HG02610 (cell line): ENCODE measurements around the gene SLC10A1.

ENCODE experiments used
- ATAC-seq: cut with Tn5 transposase; IDR thresholded peaks from one replicate; pipeline ENCODE4 v1.9.1; 2021; ENCODE audit warnings: mild to moderate bottlenecking, moderate library complexity; ENCODE audit not compliant: unreplicated experiment

The SLC10A1 gene

GRCh38 chr14:69811227-69811867, 14.3 kb upstream of the SLC10A1 start:
- no peak for ATAC-seq

- no peak for ATAC-seq
Observed at GRCh38 chr14:69808919-69809808, 12.1 kb upstream of the SLC10A1 start.

- ATAC-seq, result no peak
Observed at GRCh38 chr14:69807192-69807591, 10.2 kb upstream of the SLC10A1 start.

GRCh38 chr14:69804902-69805301, 7.9 kb upstream of the SLC10A1 start:
- no peak for ATAC-seq

- ATAC-seq, result no peak
Observed at GRCh38 chr14:69803753-69804152, 6.7 kb upstream of the SLC10A1 start.

- ATAC-seq, result no peak
Observed at GRCh38 chr14:69798339-69798735, 1.3 kb upstream of the SLC10A1 start.

DNA sequence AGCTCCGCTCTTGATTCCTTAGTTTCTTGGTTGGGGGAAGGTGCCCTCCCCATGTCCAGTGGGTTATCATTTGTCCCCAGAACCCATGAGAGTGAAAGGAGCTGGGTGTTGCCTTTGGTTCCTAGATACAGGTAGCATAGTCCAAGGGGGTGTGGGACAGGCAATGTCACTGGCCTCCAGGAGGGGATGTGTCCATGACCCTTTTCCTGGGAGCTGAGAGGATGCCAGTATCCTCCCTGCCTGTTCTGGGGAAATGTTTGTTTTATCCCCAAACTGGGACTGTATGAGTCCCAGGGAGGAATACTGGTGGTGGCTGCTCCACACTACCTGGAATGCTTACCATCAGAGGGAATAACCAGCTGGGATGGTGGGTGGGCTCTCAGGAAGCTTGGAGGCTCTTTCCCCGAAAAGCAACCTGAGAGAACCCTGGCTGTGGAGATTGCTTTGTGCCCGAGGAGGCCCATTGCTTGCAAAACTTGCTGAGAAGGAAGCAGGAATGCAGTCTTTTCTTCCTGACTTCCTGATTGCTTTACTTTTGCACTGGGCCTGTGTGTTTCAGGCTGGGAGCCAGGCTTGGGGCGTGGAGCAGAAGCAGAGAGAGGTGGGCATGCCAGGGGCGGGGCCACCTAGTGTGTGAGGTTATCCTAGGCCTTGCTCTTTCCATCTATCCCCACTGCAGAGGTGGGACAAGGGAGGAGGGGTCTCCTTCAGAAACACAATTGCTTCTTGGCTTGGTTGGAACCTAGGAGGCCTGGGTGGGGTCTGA, 715 bp upstream of the SLC10A1 start:
- ATAC-seq, result no peak

DNA sequence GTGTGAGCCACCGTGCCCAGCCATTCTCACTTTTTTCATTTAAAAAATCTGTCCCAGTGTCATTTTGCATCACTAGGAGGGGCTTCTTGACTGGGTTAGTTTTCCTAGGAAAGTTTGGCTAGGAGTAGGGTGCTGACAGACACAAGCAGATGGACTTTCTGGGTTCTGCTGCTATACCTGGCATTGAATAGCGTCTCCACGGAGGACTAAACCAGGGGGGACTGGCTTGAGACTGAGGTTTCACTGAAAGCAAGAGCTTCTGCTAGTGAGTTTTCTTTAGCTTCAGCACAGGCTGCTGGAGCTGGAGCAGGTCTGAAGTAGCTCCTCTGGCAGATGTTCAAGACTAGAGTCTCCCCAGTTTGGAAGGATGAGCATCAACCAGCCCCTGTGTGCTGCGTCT, 1.4 kb downstream of the SLC10A1 start:
- ATAC-seq, result no peak

- ATAC-seq, result no peak
Observed at GRCh38 chr14:69794791-69795190, 2.2 kb downstream of the SLC10A1 start.

DNA sequence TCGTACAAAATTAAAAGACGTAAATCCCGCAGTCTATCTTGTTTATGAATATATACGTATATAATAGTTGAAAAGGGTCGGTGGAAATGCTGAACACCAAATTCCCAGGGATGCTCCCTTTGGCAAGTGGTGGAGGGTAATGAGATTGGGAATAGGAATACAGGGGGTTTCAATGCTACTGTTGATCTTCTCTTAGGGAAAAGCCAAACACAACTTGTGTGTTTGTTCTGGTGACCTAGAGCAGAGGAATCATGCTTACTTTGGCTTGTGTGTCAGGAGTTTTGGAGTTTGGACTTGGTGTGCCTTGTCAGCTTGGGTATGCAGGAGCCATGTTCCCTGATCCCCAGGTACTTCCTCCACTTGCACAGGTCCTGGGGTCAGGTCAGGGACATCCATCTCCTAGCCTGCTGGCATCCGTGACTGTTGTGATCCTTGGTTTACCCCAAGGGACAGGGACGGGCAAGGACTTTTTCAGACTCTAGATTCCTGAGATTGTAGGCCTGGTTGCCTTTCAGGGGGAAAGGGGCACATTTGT, 4.1 kb downstream of the SLC10A1 start:
- no peak for ATAC-seq

DNA sequence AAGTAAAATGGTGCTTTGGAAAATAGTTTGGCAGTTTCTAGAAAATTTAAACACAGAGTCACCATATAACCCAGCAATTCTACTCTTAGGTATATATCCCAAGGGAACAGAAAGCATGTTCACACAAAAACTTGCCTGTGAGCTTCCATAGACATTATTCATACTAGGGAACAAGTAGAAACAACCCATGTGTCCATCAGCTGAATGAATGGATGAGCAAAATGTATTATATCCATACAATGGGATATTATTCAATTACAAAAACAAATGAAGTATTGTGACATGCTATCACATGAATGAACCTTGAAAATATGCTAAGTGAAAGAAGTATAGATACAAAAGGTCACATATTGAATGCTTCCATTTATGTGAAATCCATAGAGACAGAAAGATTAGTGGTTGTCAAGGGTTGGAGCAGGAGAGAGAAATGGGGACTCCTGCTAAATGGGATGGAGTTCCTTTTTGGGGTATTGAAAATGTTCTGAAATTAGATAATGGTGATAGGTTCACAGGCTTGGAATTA, 7.9 kb downstream of the SLC10A1 start:
- no peak for ATAC-seq

DNA sequence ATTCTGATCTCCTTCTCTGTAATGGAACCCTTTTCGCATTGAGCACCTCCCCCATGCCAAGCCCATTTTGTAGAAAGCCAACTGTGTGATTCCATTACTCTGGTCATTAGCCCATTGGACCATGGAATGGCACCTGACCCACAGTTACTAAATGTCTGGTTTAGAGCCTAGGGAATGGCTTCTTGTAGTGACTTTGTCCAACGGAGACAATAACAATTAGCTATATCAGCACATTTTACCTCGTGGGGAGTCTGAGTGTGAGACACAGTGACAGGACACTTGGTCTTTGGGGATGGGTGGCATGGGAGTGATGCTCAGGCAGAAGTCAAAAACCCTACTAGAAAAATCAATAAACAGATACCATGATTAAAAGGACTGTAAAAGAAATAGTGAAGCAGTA, 10.4 kb downstream of the SLC10A1 start:
- no peak for ATAC-seq

DNA sequence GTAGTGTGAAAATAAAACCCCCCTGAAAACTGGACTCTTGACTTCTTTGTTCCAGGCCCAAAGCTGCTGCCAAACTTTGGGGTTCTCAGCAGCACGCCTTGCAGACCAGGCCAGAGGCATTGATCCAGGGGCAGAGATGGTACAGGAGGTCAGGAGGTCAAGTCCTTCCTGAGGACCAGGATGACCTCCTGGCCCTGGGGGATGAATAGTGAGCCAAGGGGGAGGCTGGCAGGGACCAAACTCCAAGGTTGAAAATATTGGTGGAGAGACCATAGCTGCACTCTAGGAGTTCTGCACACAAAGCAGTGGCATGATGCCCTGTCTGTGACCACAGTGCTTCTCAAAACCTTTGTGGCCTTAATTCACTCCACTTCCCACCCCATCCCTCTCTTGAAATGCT, 12.1 kb downstream of the SLC10A1 start:
- ATAC-seq, result no peak

DNA sequence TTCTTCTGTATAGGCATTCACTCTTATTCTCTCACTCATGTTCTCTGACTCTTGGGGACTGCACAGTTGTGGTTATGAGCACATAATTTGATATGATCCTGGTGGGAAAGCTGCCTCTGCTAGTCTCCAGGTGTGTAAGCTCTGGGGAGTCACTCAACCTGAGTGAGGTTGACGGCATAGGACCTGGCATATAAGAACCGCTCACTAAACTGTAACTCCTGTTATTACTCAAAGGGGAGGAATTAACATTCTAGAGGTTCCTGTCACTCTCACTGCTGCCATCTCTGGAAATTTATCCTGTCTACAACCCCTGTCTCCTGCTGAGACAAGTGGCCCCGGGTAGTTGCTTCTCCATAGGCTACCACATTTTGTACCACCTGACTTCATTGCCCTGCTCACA, 16.1 kb downstream of the SLC10A1 start:
- ATAC-seq, result no peak

DNA sequence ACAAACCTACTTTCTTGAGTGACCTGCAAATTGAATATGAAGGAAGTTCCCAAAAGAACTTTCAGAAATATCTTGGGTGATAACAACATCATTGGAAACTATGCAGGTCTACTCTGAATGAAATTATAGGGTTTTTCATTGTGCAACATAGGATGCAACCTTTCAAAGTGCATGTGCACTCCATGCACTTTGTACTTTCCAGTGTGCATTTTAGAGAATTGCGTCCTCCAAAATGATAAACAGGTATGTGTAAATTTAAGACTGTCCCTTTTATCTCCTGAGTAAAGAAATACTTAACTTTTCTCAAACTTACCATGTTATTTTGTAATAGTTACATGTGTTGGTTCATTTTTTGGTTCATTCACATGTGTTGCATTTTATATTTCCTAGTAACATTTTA, 16.9 kb downstream of the SLC10A1 start:
- no peak for ATAC-seq

- no peak for ATAC-seq
Observed at GRCh38 chr14:69779088-69779487, 18.0 kb downstream of the SLC10A1 start.

GRCh38 chr14:69776875-69777453, 20.1 kb downstream of the SLC10A1 start:
- no peak for ATAC-seq

DNA sequence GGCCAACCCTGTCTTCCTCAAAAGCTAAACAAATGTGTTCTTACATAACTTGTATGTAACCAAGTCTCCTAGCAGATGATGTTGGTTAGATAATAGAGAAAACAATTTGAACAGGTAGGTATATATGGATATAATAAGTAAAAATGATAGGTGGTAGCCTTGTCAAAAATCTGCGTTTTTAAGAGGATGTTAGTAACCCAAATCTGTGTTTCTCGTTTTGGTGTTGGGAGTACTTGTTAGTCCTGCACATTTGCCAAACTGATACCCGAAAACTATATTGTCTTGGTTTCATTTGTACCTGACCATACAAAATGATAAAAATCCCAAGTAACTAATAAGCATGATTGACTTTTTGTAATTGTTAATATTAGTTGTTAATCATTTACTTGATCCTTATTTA, 22.0 kb downstream of the SLC10A1 start:
- ATAC-seq, result no peak

DNA sequence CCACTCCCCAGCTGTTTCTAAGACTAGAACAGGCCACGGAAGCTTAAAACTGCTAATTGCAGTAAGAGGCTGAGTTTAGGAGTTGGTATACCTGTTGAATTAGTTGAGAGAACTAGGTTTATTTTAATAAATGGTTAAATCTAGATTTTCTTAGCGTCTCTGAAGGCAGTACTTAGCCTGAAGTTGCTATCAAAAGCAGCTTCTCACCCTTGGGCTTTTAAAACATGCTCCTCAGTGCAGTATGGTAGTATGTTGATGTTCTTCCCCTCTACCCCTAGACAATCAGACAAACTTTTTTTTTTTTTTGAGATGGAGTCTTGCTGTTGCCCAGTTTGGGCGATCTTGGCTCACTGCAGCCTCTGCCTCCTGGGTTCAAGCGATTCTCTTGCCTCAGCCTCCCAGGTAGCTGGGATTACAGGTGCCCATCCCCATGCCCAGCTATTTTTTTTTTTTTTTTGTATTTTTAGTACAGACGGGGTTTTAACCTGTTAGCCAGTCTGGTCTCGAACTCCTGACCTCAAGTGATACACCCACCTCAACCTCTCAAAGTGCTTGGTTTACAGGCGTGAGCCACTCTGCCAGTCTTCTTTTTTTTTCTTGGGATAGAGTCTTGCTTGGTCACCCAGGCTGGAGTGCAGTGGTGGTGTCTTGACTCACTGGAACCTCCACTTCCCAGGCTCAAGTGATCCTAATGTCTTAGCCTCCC, 23.3 kb downstream of the SLC10A1 start:
- ATAC-seq, result no peak
